Testis (tissue), 2 donors: ENCODE results near the gene SH3RF2.

ENCODE experiments used
- CTCF ChIP-seq, 3 experiments: fragments of 450-650 bp in 2 of 3; fragments of 200-600 bp in 1 of 3; sonication (generic) in 1 of 3; IDR thresholded peaks; one replicate each; pipeline ENCODE4 v1.5.1; 2016 to 2019; ENCODE audit warnings: antibody characterized with exemption in 3 of 3, mild to moderate bottlenecking in 2 of 3, moderate library complexity in 1 of 3
- POLR2A ChIP-seq: fragments of 450-650 bp; IDR thresholded peaks from one replicate; pipeline ENCODE4 v1.6.1; 2017; ENCODE audit warnings: antibody characterized with exemption, mild to moderate bottlenecking, moderate library complexity

DNA sequence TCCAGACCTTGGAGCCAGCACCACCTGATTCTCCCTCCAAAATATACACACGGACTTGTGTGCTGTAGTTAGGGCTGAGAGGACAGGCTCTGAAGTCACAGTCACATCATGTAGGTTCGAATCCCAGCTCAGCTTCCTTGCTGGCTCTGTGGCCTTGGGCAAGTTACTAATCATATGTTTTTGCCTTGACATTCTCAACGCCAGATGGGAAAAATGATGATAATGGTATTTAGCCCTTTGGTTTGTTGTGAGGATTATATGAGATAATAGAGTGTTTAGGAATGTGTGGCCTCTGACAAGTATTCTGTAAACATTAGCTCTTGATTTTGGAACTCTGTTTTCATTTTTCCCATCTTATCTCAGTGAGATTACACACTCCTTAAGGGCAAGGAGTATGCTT is 96.5 kb downstream of the SH3RF2 start:
- TF ChIP-seq CTCF (IDR thresholded peaks at IDR 0.05) = no peak
- no peak for TF ChIP-seq POLR2A
